ENCODE measurements around the gene PRKCA.

DNA sequence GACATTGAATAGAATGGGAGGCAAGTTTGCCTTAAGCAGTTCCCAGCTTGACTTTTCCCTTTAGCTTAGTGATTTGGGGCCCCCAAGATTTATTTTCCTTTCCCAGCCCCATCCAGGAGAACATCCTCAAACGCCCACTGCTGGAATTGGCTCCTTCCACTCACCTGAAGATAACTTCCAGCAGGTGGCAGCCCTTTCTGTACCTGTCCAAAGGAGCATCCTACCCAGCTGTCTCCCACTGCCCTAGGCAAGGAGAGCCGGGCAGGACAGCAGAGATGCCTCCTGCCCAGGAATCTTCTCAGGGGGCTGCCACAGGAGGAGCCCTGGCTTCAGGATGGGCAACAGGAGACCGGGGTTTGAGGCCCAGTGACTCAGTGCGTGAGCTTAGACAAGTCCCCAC is 538.9 kb downstream of the PRKCA start:
- TF ChIP-seq, protein P1, sequence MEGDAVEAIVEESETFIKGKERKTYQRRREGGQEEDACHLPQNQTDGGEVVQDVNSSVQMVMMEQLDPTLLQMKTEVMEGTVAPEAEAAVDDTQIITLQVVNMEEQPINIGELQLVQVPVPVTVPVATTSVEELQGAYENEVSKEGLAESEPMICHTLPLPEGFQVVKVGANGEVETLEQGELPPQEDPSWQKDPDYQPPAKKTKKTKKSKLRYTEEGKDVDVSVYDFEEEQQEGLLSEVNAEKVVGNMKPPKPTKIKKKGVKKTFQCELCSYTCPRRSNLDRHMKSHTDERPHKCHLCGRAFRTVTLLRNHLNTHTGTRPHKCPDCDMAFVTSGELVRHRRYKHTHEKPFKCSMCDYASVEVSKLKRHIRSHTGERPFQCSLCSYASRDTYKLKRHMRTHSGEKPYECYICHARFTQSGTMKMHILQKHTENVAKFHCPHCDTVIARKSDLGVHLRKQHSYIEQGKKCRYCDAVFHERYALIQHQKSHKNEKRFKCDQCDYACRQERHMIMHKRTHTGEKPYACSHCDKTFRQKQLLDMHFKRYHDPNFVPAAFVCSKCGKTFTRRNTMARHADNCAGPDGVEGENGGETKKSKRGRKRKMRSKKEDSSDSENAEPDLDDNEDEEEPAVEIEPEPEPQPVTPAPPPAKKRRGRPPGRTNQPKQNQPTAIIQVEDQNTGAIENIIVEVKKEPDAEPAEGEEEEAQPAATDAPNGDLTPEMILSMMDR (IDR thresholded peaks at IDR 0.05): no peak
- TF ChIP-seq POLR2A (IDR thresholded peaks at IDR 0.05) (no peak), EP300 (IDR thresholded peaks at IDR 0.05) (no peak)

Measured in ovary (tissue), 3 donors.